OCI-LY1 (cell line): Measurements from ENCODE around the gene RPL7A.

Experiments used
- CTCF ChIP-seq: fragments of 200-600 bp; sonication (generic), shearing (Covaris generic); IDR thresholded peaks from 2 replicates; pipeline ENCODE4 v1.5.1; 2017; ENCODE audit warnings: mild to moderate bottlenecking, antibody characterized with exemption, low read length, moderate library complexity, mixed read lengths
- EZH2 ChIP-seq: fragments of 200-600 bp; sonication (generic), shearing (Covaris generic); IDR thresholded peaks from 2 replicates; pipeline ENCODE4 v1.8.0; 2017; ENCODE audit warnings: borderline replicate concordance, mixed run types, mild to moderate bottlenecking, antibody characterized with exemption, low read length, moderate library complexity, mixed read lengths

GRCh38 chr9:133390713-133391112 lies 42.7 kb downstream of the RPL7A start:
- TF ChIP-seq CTCF (no peak), EZH2 (no peak)
